Liver (tissue), 9 donors: ENCODE measurements around the gene USH2A. TPM values are rescaled to one million over a fixed set of nuclear protein-coding genes. Genes with fewer than 3 reads are reported as not detected.

Source experiments
- DNase-seq: peaks from one replicate; pipeline ENCODE4 v3.0.0-alpha.2; 2017; ENCODE audit warnings: low spot score
- H3K27ac ChIP-seq, 2 donors: one replicate each; pipeline ENCODE4 v1.7.0; 2013; ENCODE audit warnings: inconsistent platforms in 2 of 2, low read length in 2 of 2, control low read depth in 1 of 2, low read depth in 1 of 2, mild to moderate bottlenecking in 1 of 2
- H3K27me3 ChIP-seq, 4 donors: one replicate each; pipeline versions ENCODE4 v1.6.1 to v1.7.0; 2013; ENCODE audit warnings: low read length in 3 of 4, inconsistent platforms in 1 of 4, mild to moderate bottlenecking in 1 of 4, moderate library complexity in 1 of 4; ENCODE audit not compliant: control insufficient read depth in 4 of 4, insufficient read depth in 4 of 4
- H3K36me3 ChIP-seq, 4 donors: one replicate each; pipeline versions ENCODE4 v1.6.1 to v1.7.0; 2013; ENCODE audit warnings: low read length in 3 of 4, mild to moderate bottlenecking in 3 of 4, low read depth in 1 of 4, moderate library complexity in 1 of 4; ENCODE audit not compliant: control insufficient read depth in 4 of 4, insufficient read depth in 3 of 4
- H3K4me1 ChIP-seq, 4 donors: one replicate each; pipeline versions ENCODE4 v1.6.1 to v1.7.0; 2013; ENCODE audit warnings: low read length in 3 of 4, mild to moderate bottlenecking in 3 of 4, moderate library complexity in 1 of 4; ENCODE audit not compliant: control insufficient read depth in 4 of 4, insufficient read depth in 4 of 4
- H3K4me3 ChIP-seq, 3 donors: one replicate each; pipeline versions ENCODE4 v1.6.1 to v1.7.0; 2013; ENCODE audit warnings: low read length in 3 of 3, control low read depth in 1 of 3, low read depth in 1 of 3, mild to moderate bottlenecking in 1 of 3
- H3K9ac ChIP-seq, 2 donors: one replicate each; pipeline ENCODE4 v1.7.0; 2013; ENCODE audit warnings: low read length in 2 of 2, mild to moderate bottlenecking in 2 of 2, moderate library complexity in 2 of 2, control low read depth in 1 of 2, low read depth in 1 of 2
- H3K9me3 ChIP-seq, 4 donors: one replicate each; pipeline versions ENCODE4 v1.6.1 to v1.7.0; 2013; ENCODE audit warnings: low read length in 3 of 4; ENCODE audit not compliant: control insufficient read depth in 4 of 4
- EGR1 ChIP-seq, 2 donors: IDR thresholded peaks; 2 replicates each; pipeline ENCODE4 v1.6.1; 2016 to 2018; ENCODE audit warnings: antibody characterized with exemption in 2 of 2, low read depth in 2 of 2
- FOXA1 ChIP-seq: IDR thresholded peaks from 2 replicates; pipeline ENCODE4 v1.6.1; 2016; ENCODE audit warnings: antibody characterized with exemption
- FOXA2 ChIP-seq: IDR thresholded peaks from 2 replicates; pipeline ENCODE4 v1.6.1; 2016; ENCODE audit warnings: antibody characterized with exemption
- HNF4G ChIP-seq: IDR thresholded peaks from 2 replicates; pipeline ENCODE4 v1.6.1; 2016; ENCODE audit warnings: antibody characterized with exemption
- JUND ChIP-seq, 2 donors: IDR thresholded peaks; 2 replicates each; pipeline ENCODE4 v1.6.1; 2016; ENCODE audit warnings: antibody characterized with exemption in 2 of 2
- NR2F2 ChIP-seq: IDR thresholded peaks from 2 replicates; pipeline ENCODE4 v1.6.1; 2016; ENCODE audit warnings: antibody characterized with exemption
- RAD21 ChIP-seq, 2 donors: IDR thresholded peaks; 2 replicates each; pipeline ENCODE4 v1.6.1; 2016; ENCODE audit warnings: antibody characterized with exemption in 2 of 2, mild to moderate bottlenecking in 2 of 2
- SP1 ChIP-seq: IDR thresholded peaks from 2 replicates; pipeline ENCODE4 v1.6.1; 2018; ENCODE audit warnings: antibody characterized with exemption, mild to moderate bottlenecking
- YY1 ChIP-seq: IDR thresholded peaks from 2 replicates; pipeline ENCODE4 v1.6.1; 2016; ENCODE audit warnings: antibody characterized with exemption, mild to moderate bottlenecking
- WGBS: extraction: QIAGEN DNeasy Blood & Tissue Kit; methylation state at CpG from one replicate; pipeline ENCODE4 v1.1.7; 2013; 5-methylcytosine and 5-hydroxymethylcytosine counted together
- polyA plus RNA-seq, 2 donors: library from polyadenylated mRNA; stranded (reverse) in 1 of 2; unstranded in 1 of 2; fragments of 200-250 nt in 1 of 2; fragments of >200 nt in 1 of 2; fragmentation: Nextera tagmentation in 1 of 2; extraction: Ambion mirVana in 1 of 2; gene quantifications; one replicate each; pipeline versions ENCODE4 v1.2.1 to v1.2.3, GENCODE V29; 2013 to 2015
- total RNA-seq, 2 donors: library from RNA; depleted of rRNA; stranded (reverse); fragments of >200 nt; gene quantifications; one replicate each; pipeline ENCODE4 v1.2.3, GENCODE V29; 2014
- TF ChIP-seq, protein P1 (sequence below): IDR thresholded peaks from 2 replicates; pipeline ENCODE4 v1.6.1; 2016; ENCODE audit warnings: antibody characterized with exemption, mild to moderate bottlenecking
- TF ChIP-seq, protein P2 (sequence below): IDR thresholded peaks from 2 replicates; pipeline ENCODE4 v1.6.1; 2016; ENCODE audit warnings: antibody characterized with exemption
- TF ChIP-seq, protein P3 (sequence below): fragments of 150-350 bp; IDR thresholded peaks from 2 replicates; pipeline ENCODE4 v1.5.1; 2017; ENCODE audit warnings: improper control_type of control experiment, low read depth, low read length; ENCODE audit not compliant: missing input control
- TF ChIP-seq, protein P4 (sequence below): IDR thresholded peaks from 2 replicates; pipeline ENCODE4 v1.6.1; 2016; ENCODE audit warnings: antibody characterized with exemption
- TF ChIP-seq, protein P5 (sequence below): IDR thresholded peaks from 2 replicates; pipeline ENCODE4 v1.6.1; 2016; ENCODE audit warnings: antibody characterized with exemption
- donor health status: healthy.
- donor health status: healthy.
- donor health status: healthy.
- donor health status: healthy.
- donor health status: healthy.

USH2A gene
- total and polyA plus RNA-seq, 4 donors, result 0.14 to 1.0 (median 0.31) TPM

DNA sequence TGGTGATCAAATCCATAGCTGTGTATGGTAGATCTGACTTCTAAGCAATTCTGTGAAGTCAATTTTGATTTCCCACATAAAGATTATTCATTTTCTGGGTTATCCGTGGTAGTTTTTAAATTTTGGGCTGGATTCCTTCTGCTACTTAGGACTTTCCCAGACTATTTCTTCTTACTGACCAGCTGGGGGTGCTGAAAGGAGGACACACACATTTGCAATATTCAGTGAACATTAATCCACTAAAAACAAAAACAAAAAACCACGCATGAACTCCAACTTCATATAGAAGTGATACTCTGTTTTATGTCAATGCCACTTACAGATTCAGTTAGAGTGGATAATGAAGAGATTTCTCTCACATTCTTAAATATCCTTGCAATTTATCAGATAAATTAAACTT, 750.8 kb downstream of the USH2A start:
- no peaks in the 10 kb centered on the region for H3K27me3 ChIP-seq
- 80% methylated on average over 2 of the region's 2 CpGs for WGBS
- no peaks in the 10 kb centered on the region for H3K36me3 ChIP-seq
- TF ChIP-seq, protein P1, sequence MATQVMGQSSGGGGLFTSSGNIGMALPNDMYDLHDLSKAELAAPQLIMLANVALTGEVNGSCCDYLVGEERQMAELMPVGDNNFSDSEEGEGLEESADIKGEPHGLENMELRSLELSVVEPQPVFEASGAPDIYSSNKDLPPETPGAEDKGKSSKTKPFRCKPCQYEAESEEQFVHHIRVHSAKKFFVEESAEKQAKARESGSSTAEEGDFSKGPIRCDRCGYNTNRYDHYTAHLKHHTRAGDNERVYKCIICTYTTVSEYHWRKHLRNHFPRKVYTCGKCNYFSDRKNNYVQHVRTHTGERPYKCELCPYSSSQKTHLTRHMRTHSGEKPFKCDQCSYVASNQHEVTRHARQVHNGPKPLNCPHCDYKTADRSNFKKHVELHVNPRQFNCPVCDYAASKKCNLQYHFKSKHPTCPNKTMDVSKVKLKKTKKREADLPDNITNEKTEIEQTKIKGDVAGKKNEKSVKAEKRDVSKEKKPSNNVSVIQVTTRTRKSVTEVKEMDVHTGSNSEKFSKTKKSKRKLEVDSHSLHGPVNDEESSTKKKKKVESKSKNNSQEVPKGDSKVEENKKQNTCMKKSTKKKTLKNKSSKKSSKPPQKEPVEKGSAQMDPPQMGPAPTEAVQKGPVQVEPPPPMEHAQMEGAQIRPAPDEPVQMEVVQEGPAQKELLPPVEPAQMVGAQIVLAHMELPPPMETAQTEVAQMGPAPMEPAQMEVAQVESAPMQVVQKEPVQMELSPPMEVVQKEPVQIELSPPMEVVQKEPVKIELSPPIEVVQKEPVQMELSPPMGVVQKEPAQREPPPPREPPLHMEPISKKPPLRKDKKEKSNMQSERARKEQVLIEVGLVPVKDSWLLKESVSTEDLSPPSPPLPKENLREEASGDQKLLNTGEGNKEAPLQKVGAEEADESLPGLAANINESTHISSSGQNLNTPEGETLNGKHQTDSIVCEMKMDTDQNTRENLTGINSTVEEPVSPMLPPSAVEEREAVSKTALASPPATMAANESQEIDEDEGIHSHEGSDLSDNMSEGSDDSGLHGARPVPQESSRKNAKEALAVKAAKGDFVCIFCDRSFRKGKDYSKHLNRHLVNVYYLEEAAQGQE, result peak; percentile 84
- TF ChIP-seq, protein P2, sequence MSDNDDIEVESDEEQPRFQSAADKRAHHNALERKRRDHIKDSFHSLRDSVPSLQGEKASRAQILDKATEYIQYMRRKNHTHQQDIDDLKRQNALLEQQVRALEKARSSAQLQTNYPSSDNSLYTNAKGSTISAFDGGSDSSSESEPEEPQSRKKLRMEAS, result no peak
- no peak for TF ChIP-seq HNF4G
- no peak overlapping the region for H3K4me3 ChIP-seq
- no peaks in the 10 kb centered on the region for H3K9me3 ChIP-seq
- peaks cover 0 to 8% (median 0%) of the 10 kb centered on the region in 4 donors for H3K4me1 ChIP-seq
- no peak overlapping the region for H3K27ac ChIP-seq
- no peak overlapping the region for H3K9ac ChIP-seq
- no peak for DNase-seq

DNA sequence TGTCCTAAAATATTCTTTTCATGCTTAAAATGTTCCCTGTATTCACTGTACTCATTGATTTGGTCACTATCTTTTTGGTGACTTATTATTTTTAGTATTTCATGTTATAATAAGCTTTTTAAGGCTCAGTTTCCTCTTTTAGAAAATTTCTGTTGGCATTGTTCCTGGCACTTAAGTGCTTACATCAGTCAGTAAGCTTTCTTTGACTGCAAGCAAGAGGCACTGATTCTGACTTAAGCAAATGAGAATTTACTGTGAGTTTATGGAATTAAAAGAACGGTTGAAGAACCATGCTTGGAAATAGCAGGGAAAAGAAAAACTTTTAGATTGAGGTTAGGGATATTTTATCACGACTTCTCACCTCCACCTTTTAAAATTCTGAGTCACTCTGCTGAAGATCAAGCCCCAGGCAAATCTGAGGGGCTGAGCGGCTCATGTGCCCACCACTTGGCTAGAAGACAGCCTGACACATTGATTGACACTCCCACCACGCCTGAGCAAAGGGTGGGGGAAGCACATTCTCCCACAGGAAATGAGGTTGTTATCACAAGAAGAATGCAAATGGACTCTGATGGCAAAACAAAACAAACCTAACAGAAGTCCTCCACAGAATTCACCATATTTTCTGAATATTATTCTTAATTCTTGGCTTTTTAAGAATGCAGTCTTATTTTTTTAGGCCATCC, 753.3 kb downstream of the USH2A start:
- Histone ChIP-seq H3K9ac (no peak overlapping the region), H3K27me3 (no peaks in the 10 kb centered on the region)

DNA sequence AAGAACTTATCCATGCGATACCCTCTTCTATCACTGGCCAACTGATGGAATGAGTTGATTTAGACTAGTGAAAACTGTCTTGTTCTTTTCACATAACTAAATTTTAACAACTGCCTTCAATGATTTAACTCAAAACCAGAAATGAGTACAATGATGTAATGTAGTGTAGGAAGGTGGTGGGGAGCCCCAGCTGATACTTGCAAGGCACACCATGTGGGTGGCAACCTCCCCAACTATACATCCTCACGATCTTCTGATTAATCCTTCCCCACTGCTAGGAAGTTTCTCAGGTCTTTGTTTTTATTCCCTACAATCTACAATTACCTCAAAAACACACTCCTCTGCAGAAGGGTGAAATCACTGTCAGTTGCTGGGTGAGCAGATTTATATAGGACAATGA, 755.5 kb downstream of the USH2A start:
- H3K27ac ChIP-seq, result no peak overlapping the region
- H3K9me3 ChIP-seq, result no peaks in the 10 kb centered on the region
- no peak overlapping the region for H3K4me3 ChIP-seq
- H3K4me1 ChIP-seq, result no peaks in the 10 kb centered on the region
- no peak for DNase-seq
- H3K36me3 ChIP-seq, result no peaks in the 10 kb centered on the region
- H3K27me3 ChIP-seq, result no peaks in the 10 kb centered on the region
- 94% methylated on average over 2 of the region's 2 CpGs for WGBS
- no peak overlapping the region for H3K9ac ChIP-seq
- TF ChIP-seq EGR1 (IDR thresholded peaks at IDR 0.05; ENCODE audit: low read depth in 2 of 2) (no peak), YY1 (no peak), FOXA1 (no peak), FOXA2 (no peak), RAD21 (IDR thresholded peaks at IDR 0.05) (no peak), NR2F2 (no peak), SP1 (no peak), JUND (IDR thresholded peaks at IDR 0.05) (no peak)
- TF ChIP-seq, protein P3, sequence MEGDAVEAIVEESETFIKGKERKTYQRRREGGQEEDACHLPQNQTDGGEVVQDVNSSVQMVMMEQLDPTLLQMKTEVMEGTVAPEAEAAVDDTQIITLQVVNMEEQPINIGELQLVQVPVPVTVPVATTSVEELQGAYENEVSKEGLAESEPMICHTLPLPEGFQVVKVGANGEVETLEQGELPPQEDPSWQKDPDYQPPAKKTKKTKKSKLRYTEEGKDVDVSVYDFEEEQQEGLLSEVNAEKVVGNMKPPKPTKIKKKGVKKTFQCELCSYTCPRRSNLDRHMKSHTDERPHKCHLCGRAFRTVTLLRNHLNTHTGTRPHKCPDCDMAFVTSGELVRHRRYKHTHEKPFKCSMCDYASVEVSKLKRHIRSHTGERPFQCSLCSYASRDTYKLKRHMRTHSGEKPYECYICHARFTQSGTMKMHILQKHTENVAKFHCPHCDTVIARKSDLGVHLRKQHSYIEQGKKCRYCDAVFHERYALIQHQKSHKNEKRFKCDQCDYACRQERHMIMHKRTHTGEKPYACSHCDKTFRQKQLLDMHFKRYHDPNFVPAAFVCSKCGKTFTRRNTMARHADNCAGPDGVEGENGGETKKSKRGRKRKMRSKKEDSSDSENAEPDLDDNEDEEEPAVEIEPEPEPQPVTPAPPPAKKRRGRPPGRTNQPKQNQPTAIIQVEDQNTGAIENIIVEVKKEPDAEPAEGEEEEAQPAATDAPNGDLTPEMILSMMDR, result no peak
- TF ChIP-seq, protein P4, sequence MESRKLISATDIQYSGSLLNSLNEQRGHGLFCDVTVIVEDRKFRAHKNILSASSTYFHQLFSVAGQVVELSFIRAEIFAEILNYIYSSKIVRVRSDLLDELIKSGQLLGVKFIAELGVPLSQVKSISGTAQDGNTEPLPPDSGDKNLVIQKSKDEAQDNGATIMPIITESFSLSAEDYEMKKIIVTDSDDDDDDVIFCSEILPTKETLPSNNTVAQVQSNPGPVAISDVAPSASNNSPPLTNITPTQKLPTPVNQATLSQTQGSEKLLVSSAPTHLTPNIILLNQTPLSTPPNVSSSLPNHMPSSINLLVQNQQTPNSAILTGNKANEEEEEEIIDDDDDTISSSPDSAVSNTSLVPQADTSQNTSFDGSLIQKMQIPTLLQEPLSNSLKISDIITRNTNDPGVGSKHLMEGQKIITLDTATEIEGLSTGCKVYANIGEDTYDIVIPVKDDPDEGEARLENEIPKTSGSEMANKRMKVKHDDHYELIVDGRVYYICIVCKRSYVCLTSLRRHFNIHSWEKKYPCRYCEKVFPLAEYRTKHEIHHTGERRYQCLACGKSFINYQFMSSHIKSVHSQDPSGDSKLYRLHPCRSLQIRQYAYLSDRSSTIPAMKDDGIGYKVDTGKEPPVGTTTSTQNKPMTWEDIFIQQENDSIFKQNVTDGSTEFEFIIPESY, result no peak
- TF ChIP-seq, protein P5, sequence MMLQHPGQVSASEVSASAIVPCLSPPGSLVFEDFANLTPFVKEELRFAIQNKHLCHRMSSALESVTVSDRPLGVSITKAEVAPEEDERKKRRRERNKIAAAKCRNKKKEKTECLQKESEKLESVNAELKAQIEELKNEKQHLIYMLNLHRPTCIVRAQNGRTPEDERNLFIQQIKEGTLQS, result no peak

More for the DNA sequence above, 753.3 kb downstream of the USH2A start:
- TF ChIP-seq, protein P3, result no peak
- DNase-seq, result no peak
- 69% methylated on average over 4 of the region's 4 CpGs for WGBS
- Histone ChIP-seq H3K27ac (no peak overlapping the region), H3K4me3 (no peak overlapping the region), H3K36me3 (no peaks in the 10 kb centered on the region), H3K4me1 (no peaks in the 10 kb centered on the region), H3K9me3 (no peaks in the 10 kb centered on the region)
